HepG2 (cell line): ENCODE data around the gene LDLR. TPM values are rescaled to one million over a fixed set of nuclear protein-coding genes. Genes with fewer than 3 reads are reported as not detected.

Source experiments
- CCDC6 ChIP-seq: sonication (generic); formaldehyde crosslinking; IDR thresholded peaks from 2 replicates; pipeline ENCODE4 v1.8.1; 2022; ENCODE audit warnings: mild to moderate bottlenecking, missing genetic modification reagents, moderate library complexity
- ELF3 ChIP-seq: IDR thresholded peaks from 2 replicates; pipeline ENCODE4 v1.6.1; 2016; ENCODE audit warnings: missing genetic modification reagents, missing compliant biosample characterization
- ELF4 ChIP-seq: sonication (generic); formaldehyde crosslinking; IDR thresholded peaks from 2 replicates; pipeline ENCODE4 v1.5.0; 2020; ENCODE audit warnings: missing genetic modification reagents, mild to moderate bottlenecking, moderate library complexity, borderline replicate concordance
- ERF ChIP-seq: IDR thresholded peaks from 2 replicates; pipeline ENCODE4 v1.6.1; 2018; ENCODE audit warnings: missing biosample characterization, missing genetic modification reagents
- GABPB1 ChIP-seq: IDR thresholded peaks from 2 replicates; pipeline ENCODE4 v1.6.1; 2016; ENCODE audit warnings: mild to moderate bottlenecking, missing genetic modification reagents, moderate library complexity, missing compliant biosample characterization
- HES4 ChIP-seq: sonication (generic); formaldehyde crosslinking; IDR thresholded peaks from 2 replicates; pipeline ENCODE4 v1.9.0; 2021; ENCODE audit warnings: mild to moderate bottlenecking, missing genetic modification reagents, borderline replicate concordance
- ISL2 ChIP-seq: sonication (generic); formaldehyde crosslinking; IDR thresholded peaks from 2 replicates; pipeline ENCODE4 v1.5.0; 2020; ENCODE audit warnings: missing genetic modification reagents
- KAT2B ChIP-seq: fragments of 150-350 bp; IDR thresholded peaks from 2 replicates; pipeline ENCODE4 v1.6.1; 2014; ENCODE audit warnings: low read depth, low read length, borderline replicate concordance
- LBX2 ChIP-seq: sonication (generic); formaldehyde crosslinking; IDR thresholded peaks from 2 replicates; pipeline ENCODE4 v1.5.0; 2020; ENCODE audit warnings: missing genetic modification reagents, mild to moderate bottlenecking, borderline replicate concordance
- LRRFIP1 ChIP-seq: sonication (generic); formaldehyde crosslinking; conservative IDR thresholded peaks from 2 replicates; pipeline ENCODE4 v1.4.0; 2020; ENCODE audit warnings: missing genetic modification reagents
- MLX ChIP-seq: IDR thresholded peaks from 2 replicates; pipeline ENCODE4 v1.6.1; 2016
- MZF1 ChIP-seq: sonication (generic); formaldehyde crosslinking; IDR thresholded peaks from 2 replicates; pipeline ENCODE4 v1.8.1; 2023; ENCODE audit warnings: mild to moderate bottlenecking, missing genetic modification reagents, borderline replicate concordance
- NR1H2 ChIP-seq: sonication (generic); formaldehyde crosslinking; IDR thresholded peaks from 2 replicates; pipeline ENCODE4 v1.8.1; 2022; ENCODE audit warnings: low read depth, missing genetic modification reagents, borderline replicate concordance
- REXO4 ChIP-seq: sonication (generic); formaldehyde crosslinking; IDR thresholded peaks from 2 replicates; pipeline ENCODE4 v1.8.0; 2022; ENCODE audit warnings: missing genetic modification reagents, mild to moderate bottlenecking, borderline replicate concordance
- SIN3B ChIP-seq: fragments of 150-350 bp; IDR thresholded peaks from 2 replicates; pipeline ENCODE4 v1.6.1; 2014; ENCODE audit warnings: low read length
- SIX4 ChIP-seq: sonication (generic); formaldehyde crosslinking; IDR thresholded peaks from 2 replicates; pipeline ENCODE4 v1.4.0; 2020; ENCODE audit warnings: missing genetic modification reagents
- SNAI1 ChIP-seq: sonication (generic); formaldehyde crosslinking; IDR thresholded peaks from 2 replicates; pipeline ENCODE4 v1.5.0; 2020; ENCODE audit warnings: mild to moderate bottlenecking, missing genetic modification reagents, borderline replicate concordance
- TCF12 ChIP-seq, 2 experiments: fragments of 450-650 bp in 1 of 2; sonication (generic) in 1 of 2; formaldehyde crosslinking in 1 of 2; IDR thresholded peaks; 2 replicates each; pipeline versions ENCODE4 v1.6.1 to v1.8.0; 2017 to 2022; ENCODE audit warnings: antibody characterized with exemption in 1 of 2, mild to moderate bottlenecking in 1 of 2, missing genetic modification reagents in 1 of 2, moderate library complexity in 1 of 2
- ZEB1 ChIP-seq: IDR thresholded peaks from 2 replicates; pipeline ENCODE4 v1.6.1; 2012; ENCODE audit warnings: mild to moderate bottlenecking, low read depth, inconsistent platforms; ENCODE audit not compliant: insufficient replicate concordance
- ZFY ChIP-seq: sonication (generic); formaldehyde crosslinking; IDR thresholded peaks from 2 replicates; pipeline ENCODE4 v1.4.0; 2020; ENCODE audit warnings: missing genetic modification reagents
- ZFYVE20 ChIP-seq: sonication (generic); formaldehyde crosslinking; IDR thresholded peaks from 2 replicates; pipeline ENCODE4 v1.8.0; 2023; ENCODE audit warnings: low read depth, mild to moderate bottlenecking, moderate library complexity, missing genetic modification reagents, borderline replicate concordance
- ZNF556 ChIP-seq: sonication (generic); formaldehyde crosslinking; IDR thresholded peaks from 2 replicates; pipeline ENCODE4 v1.4.0; 2020; ENCODE audit warnings: mild to moderate bottlenecking, missing genetic modification reagents, borderline replicate concordance
- ZNF660 ChIP-seq: sonication (generic); formaldehyde crosslinking; IDR thresholded peaks from 2 replicates; pipeline ENCODE4 v1.5.1; 2020; ENCODE audit warnings: mild to moderate bottlenecking, low read depth, missing genetic modification reagents, borderline replicate concordance
- ZNF713 ChIP-seq: sonication (generic); formaldehyde crosslinking; IDR thresholded peaks from 2 replicates; pipeline ENCODE4 v1.4.0; 2020; ENCODE audit warnings: mild to moderate bottlenecking, missing genetic modification reagents
- ZNF792 ChIP-seq: IDR thresholded peaks from 2 replicates; pipeline ENCODE4 v1.6.1; 2016
- polyA plus RNA-seq, 8 experiments: library from polyadenylated mRNA; depleted of rRNA in 3 of 8; stranded (reverse) in 7 of 8; unstranded in 1 of 8; fragments of >200 nt; fragmentation: Illumina TruSeq in 4 of 8; extraction: Trizol in 4 of 8; gene quantifications; 2 replicates each; pipeline versions ENCODE4 v1.2.1 to v1.2.3, GENCODE V29; 2011 to 2016; ENCODE audit warnings: low read depth in 4 of 8, missing spikeins in 1 of 8, mixed read lengths in 1 of 8; ENCODE audit not compliant: insufficient read depth in 1 of 8
- total RNA-seq, 5 experiments: library from RNA; depleted of rRNA; stranded (reverse); fragments of >200 nt; fragmentation: Illumina TruSeq; extraction: Trizol; gene quantifications; 2 replicates each; pipeline ENCODE4 v1.2.3, GENCODE V29; 2016; ENCODE audit warnings: low read depth in 1 of 5
- TF ChIP-seq, protein P1 (sequence below): sonication (generic); formaldehyde crosslinking; IDR thresholded peaks from 2 replicates; pipeline ENCODE4 v1.8.0; 2022; ENCODE audit warnings: mild to moderate bottlenecking, missing genetic modification reagents

Gene LDLR
- total and polyA plus RNA-seq, 2 of the 13 experiments (the other 11 are each of a cell fraction or from before 2014, with no cell fraction given), result 51.6 to 92.5 TPM

DNA sequence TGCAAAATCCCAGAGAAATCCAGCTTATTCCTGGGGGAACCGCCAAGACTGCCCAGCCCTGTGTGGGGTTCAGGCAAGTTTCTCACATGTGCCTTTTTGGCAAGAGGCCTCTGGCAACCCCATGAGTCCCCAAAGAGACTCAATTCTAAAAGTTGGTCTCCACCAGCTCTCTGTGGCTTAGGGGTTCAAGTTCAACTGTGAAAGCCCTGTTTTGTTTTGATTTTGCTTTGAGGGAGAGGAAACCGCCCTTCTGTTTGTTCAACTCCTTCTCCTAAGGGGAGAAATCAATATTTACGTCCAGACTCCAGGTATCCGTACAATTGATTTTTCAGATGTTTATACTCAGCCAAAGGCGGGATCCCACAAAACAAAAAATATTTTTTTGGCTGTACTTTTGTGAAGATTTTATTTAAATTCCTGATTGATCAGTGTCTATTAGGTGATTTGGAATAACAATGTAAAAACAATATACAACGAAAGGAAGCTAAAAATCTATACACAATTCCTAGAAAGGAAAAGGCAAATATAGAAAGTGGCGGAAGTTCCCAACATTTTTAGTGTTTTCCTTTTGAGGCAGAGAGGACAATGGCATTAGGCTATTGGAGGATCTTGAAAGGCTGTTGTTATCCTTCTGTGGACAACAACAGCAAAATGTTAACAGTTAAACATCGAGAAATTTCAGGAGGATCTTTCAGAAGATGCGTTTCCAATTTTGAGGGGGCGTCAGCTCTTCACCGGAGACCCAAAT lies 583 bp upstream of the LDLR start (continued):
- TF ChIP-seq ZNF713 (no peak), ZNF556 (no peak; the same call in 1 of the 2 replicates), MLX (no peak), LBX2 (CRISPR knock-in tag) (no peak), ZEB1 (peak; percentile 81), ISL2 (peak; percentile 54; the same call in 1 of the 2 replicates), HES4 (CRISPR knock-in tag) (no peak), REXO4 (CRISPR knock-in tag) (no peak), ELF4 (CRISPR knock-in tag) (0 out of 2 replicates have a peak, but pooled peaks have one; percentile 51), ZNF792 (CRISPR knock-in tag) (no peak), GABPB1 (CRISPR knock-in tag) (no peak; the same call in 1 of the 2 replicates), LRRFIP1 (no peak), TCF12 (IDR thresholded peaks at IDR 0.05) (no peak), TCF12 (CRISPR knock-in tag; IDR thresholded peaks at IDR 0.05) (peak; percentile 83; the same call in 1 of the 2 replicates), CCDC6 (CRISPR knock-in tag) (no peak), KAT2B (peak; percentile 98), SIN3B (no peak; the same call in 1 of the 2 replicates), MZF1 (CRISPR knock-in tag) (no peak), ZFYVE20 (CRISPR knock-in tag) (no peak), NR1H2 (no peak), ELF3 (CRISPR knock-in tag) (peak; percentile 73), ZFY (CRISPR knock-in tag) (no peak), SNAI1 (CRISPR knock-in tag) (no peak), ERF (CRISPR knock-in tag) (0 out of 2 replicates have a peak, but pooled peaks have one; percentile 21), SIX4 (no peak), ZNF660 (no peak)
- TF ChIP-seq, protein P1, sequence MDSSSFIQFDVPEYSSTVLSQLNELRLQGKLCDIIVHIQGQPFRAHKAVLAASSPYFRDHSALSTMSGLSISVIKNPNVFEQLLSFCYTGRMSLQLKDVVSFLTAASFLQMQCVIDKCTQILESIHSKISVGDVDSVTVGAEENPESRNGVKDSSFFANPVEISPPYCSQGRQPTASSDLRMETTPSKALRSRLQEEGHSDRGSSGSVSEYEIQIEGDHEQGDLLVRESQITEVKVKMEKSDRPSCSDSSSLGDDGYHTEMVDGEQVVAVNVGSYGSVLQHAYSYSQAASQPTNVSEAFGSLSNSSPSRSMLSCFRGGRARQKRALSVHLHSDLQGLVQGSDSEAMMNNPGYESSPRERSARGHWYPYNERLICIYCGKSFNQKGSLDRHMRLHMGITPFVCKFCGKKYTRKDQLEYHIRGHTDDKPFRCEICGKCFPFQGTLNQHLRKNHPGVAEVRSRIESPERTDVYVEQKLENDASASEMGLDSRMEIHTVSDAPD, result no peak
